Stimulated activated CD8-positive, alpha-beta memory T cell treated with anti-CD3 and anti-CD28 coated beads, Interleukin-12 subunit alpha, Interleukin-12 subunit beta, amount 100 ng/mL, for 24 hours (primary cell): ENCODE measurements around the gene PLK4.
"Not testable (repeated sequence)": the region's sequence is repeated elsewhere in the genome, so short reads cannot be mapped to it uniquely, and the experiment has no call there.

Experiments used
- DNase-seq: peaks from one replicate; pipeline ENCODE4 v3.0.0-alpha.2; 2020; ENCODE audit errors: extremely low read depth

PLK4 gene

DNA sequence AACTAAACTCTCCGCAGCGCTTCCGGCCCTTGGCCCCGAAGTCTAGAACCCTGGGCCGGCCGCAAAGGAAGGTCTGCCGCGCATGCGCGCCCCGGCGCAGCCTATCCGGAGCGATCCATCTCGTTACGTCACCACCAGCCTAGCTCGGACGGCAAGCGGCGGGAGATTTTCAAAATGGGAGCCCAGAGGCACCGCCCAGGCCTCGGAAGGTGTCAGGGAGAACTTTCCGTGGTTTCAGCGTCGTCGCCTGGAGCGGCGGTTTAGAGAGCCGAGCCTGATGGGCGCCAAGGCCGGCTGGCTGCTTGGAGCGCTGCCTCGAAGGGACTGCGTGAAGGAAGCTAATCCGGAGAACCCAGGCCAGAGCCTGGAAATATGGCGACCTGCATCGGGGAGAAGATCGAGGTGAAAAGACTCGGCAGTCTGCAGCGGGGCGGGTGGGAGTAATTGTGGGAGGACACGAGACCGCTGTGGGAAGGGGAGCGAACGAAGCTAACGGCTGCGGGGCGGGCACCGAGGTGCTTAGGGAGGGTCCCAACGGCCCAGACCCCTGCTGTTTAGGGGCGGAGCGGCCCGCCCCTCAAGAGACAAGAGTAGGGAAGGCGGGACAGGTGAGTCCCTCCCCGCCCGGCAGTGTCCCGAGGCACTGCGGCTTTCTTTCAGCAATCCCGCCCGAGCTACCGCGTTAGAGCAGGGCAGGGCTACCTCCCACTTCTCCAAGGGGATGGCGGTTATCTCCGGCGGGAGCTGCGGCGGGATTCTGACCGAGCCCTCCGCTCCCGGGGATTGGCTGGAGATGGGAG is at the start of gene PLK4:
Gene PLK4, plus strand, starts transcription at position 131 of the 800 bp plus-strand sequence. Its CDS starts 242 bp downstream, at position 373.
- DNase-seq, result peak; percentile 87

DNA sequence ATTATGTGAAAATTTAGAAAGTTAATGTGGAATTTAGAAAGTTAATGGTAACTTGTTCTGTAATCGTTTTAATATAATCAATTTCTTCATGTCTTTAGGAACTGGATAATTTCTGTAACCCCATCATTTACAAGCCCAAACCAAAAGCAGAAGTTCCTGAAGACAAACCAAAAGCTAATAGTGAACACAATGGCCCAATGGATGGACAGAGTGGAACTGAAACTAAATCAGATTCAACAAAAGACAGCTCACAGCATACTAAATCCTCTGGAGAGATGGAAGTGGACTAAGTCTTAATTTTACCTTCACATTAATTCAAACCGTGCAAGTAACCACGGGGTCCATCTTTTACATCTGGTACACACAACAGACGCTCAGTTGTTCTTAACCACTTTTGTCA is 48.1 kb upstream of the PLK4 start:
- no peak for DNase-seq

DNA sequence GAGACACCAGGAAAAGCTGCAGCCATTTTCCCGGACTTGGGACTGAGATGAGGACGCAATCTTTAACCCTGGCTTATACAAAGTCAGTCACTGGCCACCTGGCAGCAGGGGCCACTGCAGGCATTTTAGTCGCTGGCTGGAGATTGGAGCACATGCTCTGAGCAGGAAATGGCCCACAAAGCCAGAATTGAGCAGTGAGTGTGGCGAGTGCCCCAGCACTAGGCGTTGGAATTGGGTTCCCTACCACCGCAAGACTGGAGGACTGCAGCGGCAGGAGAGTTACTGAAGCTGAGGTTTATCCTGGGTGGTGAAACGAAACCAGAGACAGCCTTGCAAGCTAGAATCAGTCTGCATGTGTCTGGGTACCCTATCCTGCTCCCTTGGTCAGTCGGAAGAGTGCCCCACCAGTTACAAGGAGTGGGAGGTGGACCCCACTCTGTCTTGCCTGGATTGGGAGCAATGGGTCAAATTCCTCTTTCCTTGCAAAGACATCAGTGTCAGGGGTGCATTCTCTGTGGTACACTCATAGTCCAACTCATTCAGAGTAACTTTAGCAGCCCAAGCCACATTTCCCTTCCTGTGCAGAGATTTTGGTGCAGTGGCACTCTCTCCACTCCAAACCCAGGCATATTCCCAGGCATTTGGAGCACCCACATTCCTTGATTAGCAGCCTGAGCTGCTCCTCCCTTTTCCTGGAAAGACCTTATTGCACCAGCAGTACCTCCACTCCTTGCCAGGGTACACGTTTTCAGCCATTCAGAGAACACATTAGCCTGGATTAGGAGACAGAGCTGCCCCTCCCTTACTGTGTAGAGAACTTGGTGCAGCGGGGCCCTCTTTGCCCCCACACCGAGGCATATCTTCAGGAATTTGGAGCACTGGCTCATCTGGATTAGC is 36.7 kb upstream of the PLK4 start:
- no peak for DNase-seq

DNA sequence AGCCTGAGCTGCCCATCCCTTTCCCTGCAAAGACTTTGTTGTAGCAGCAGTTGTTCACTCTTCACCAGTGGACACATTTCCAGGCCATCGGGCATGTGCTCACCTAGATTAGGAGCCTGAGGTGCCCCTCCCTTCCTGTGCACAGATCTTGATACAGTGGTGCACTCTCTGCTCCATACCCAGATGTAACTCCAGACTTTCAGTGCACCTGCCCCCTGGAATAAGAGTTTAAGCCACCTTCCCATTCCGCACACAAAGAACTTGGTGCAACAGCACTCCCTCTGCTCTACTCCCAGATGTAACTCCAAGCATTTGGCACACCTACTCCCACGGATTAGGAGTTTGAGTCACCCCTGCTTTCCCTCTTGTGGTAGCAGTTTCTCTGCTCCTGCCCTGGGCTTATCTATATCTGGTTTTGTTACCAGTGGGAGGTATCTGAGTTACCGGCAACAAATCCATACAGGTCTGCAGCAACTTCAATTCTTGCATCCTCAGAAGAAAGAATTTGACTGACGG is 36.0 kb upstream of the PLK4 start:
- no peak for DNase-seq

DNA sequence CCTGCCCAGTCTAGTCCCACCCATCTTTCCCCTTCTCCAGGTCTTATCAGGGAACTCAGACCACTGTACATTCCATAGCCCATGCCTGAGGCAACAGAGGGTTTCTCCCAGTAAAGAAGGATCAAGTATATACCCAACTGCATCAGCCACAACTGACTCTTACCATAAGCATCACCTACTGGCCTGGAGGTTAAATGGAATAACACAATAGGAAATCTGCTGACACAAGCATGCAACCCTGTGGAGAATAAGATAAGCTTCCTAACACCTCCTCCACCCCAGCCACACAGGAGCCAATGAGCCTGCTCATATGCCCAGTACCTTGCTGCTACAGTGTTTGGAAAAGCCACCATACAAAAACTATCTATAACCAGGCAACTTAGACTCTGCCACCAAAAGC is 34.6 kb upstream of the PLK4 start:
- no peak for DNase-seq

DNA sequence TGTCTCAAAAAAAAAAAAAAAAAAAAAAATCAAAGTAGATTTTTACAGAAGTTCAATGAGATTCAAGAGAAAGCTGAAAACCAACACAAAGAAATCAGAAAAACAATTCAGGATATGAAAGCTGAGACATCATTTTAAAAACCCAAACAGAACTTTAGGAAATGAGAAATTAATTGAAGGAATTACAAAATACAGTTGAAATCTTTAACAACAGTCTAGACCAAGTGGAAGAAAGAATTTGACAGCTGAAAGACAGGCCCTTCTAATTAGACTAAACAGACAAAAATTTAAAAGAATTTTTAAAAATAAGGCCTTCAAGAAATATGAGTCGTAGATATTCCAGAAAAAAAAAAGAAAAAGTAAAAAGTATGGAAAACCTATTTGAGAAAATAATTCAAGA is 33.9 kb upstream of the PLK4 start:
- no peak for DNase-seq

DNA sequence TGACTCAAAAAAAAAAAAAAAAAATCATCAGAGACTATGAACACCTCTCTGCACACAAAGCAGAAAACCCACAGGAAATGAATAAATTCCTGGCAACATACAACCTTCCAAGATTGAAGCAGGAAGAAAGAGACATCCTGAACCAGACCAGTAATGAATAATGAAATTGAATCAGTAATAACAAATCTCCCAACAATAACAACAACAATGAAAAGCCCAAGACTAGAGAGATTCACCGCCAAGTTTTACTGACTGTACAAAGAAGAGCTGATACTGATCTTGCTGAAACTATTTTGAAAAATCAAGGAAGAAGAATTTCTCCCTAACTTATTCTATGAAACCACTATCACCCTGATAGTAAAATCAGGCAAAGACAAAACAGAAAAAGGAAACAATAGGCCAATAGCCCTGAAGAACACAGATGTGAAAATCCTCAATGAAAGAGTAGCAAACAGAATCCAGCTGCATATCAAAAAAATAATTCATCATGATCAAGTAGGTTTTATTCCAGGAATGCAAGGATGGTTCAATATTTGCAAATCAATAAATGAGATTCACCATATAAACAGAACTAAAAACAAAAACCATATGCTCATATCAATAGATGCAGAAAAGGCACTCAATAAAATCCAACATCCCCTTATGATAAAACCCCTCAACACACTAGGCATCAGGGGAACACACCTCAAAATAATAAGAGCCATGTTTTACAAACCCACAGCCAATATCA is 31.0 kb upstream of the PLK4 start:
- DNase-seq, result no peak

DNA sequence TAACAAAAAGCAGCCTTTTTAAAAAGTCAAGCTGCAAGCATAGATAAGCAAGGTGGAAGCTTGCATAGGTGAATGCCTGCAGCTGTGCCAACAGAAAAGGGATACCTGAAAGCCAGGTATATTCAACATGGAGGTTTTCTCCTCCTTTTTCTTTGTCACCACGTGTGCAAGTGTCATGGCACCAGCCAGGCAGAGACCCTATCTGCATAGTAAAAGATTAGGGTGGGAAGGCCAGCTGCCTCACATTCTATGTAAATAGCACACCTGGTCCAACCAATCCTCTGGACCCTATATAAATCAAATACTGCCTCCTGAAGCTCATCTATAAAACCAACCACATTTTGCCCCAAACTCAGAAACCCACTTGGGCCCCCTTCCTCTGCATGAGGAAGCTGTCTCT is 28.0 kb upstream of the PLK4 start:
- DNase-seq, result no peak

DNA sequence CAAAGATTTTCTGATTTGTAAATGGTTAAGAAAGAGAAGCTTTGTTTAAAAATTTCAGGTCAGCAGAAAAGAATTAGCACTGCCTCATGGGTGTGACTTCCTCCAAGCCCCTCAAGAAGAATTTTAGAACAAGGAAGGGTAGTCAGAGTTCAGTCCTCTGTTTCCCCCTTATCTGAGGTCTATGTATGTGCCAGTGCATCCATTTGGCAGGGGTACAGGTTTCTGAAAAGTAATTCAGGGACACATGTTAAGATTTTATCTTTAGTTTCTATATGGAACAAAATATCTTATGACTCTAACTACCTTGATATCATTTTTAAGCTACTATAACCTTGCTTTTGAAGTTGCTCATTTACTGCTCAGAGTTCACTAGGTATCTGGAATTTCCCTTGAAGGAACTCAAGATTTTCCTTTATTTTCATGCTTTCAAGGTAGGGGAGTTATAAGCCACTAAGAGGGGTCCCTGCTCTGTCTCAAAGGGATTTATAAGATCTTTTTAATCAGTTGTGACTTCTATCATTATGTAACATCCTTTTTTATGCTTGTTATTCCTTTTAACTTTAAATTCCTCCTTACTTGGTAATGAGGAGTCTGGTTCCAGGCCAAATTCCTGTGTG is 24.4 kb upstream of the PLK4 start:
- DNase-seq, result no peak

DNA sequence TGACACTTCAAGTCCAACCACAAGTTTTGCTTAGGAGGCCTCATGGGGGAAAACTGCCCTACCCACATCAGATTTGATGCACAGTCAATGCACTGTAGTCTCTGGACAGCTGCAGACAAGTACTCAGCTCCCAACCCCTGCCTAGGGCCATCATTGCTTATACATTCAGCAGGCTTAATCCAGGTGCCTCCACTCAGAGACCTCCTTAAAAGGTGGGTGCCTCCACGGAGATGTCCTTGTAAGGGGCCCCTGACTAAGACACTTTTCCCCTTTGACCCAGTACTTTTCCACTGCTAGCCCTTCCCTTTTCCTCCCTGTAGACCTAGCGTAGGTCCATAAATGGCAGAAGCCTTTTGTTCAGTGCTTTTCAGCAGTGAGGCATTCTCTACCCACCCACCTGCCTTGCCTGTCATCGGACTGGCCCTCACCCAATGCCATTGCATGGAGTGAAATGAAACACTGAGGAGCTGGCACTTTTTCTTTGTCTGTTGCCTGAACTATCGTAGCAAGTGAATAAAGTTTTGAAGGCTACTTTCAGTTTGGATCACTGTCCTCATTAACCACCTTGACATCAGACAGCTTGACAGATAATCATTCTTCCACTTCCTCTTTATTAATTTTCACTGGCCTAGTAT is 23.8 kb upstream of the PLK4 start:
- DNase-seq, result no peak

DNA sequence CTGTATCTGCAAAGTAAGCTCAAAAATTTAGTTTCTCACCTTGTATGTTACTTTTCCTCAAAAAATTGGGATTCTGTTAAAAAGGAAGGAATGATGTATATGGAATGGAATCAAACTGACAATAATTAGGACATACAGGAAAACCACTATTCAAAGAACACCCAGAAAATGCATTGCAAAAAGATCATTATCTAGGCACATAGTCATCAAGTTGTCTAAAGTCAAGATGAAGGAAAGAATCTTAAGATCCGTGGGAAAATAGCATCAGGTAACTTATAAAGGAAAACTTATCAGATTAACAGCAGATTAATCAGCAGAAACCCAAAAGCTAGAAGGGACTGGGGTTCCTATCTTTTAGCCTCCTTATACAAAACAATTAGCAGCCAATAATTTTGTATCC is 23.1 kb upstream of the PLK4 start:
- DNase-seq, result no peak

DNA sequence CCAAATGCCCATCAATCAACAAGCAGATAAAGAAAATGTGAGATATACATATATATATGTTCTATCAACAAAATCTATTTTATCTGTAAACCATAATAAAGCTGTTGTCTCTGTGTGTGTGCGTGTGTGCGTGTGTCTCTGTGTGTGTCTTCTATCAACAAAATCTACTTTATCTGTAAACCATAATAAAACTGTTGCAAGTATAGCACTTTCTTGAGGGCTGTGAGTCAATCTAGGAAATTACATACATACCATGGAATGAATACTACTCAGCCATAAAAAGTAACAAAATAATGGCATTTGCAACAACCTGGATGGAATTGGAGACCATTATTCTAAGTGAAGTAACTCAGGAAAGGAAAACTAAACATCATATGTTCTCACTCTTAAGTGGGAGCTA is 12.5 kb upstream of the PLK4 start:
- no peak for DNase-seq

DNA sequence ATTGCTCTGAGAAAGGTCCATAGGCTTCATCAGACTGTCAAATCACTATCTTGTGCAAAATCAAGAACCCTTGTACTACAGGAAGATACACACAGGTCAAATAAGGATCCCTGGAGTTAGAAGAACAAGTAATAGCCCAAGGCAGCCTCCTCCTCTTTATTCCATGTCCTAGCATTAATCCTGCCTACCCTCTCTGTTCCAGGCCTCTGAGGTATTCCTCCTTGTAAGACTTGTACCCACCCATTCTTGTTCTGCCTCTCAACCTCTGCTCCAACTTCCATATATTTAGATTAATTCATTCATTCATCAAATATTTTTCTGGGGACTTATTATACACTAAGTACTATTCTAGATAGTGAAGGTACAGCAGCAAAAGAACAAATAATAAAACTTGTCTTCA is 10.4 kb upstream of the PLK4 start:
- DNase-seq, result no peak

DNA sequence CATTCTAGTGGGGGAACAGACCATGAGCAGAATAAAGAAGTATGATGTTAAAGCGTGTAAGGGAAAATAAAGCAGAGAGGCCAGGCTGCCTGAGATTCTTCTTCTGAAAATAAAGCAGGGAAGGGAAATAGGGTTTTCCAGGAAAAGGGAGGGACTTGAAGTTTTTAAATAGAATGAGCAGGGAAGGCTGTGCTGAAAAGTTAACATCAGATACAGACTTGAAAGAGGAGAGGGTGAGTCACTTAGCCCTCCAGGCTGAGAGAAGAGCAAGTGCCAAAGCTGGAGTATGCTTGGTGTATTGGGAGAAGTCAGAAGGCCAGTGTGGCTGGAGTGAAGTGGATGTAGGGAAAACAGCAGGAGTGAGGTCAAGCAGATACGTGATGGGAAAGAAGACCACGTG is 10.0 kb upstream of the PLK4 start:
- no peak for DNase-seq

DNA sequence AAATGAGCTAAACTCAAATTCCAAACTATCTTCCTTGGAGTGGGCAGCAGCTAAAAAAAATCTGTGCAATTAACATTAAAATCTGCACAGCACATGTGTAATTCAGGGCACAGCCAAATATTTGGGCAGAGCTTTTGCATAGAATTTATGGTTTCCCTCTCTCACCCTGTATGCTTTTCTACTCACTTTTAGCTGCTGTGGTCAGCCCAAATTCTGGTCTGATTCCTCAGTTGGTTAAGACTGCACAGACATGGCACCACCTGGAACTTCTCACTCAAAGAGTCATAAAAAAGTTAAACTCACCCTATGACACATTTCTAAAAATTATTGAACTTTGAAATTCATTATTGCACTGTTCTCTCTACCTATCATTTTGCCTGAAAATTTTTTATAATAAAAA is 4.9 kb upstream of the PLK4 start:
- no peak for DNase-seq

DNA sequence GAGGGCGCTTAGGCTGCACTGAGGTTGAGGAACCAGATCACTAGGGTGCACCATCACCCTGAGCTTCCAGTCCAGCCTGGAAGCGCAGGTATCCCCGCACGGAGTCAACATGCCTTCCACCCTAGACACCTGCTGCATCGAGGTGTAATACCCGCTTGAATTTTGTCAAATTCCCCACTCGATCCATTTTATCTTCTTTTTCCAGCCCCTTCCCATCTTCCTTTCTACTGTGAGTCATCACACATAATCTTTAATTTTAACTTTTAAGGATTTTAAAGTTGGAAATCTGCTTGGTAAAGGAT is 821 bp downstream of the PLK4 start:
- no peak for DNase-seq

DNA sequence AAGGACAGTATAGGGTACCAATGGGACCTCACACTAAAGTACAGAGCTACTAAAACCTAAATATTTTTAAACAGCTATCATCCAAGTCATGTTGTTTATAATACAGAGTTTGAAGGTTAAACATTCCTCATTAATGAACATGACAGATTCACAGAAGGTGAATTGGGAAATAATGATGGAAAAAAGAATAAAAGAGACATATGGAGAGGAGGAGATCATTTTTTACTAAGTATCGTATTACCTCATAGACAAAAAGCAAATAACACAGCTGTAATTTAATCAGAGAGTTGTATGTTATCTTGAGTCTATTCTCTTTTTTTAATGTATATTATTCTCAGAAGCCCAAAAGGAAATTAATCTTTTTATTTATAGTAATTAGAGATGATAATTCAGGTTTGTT is 7.9 kb downstream of the PLK4 start:
- DNase-seq, result no peak

DNA sequence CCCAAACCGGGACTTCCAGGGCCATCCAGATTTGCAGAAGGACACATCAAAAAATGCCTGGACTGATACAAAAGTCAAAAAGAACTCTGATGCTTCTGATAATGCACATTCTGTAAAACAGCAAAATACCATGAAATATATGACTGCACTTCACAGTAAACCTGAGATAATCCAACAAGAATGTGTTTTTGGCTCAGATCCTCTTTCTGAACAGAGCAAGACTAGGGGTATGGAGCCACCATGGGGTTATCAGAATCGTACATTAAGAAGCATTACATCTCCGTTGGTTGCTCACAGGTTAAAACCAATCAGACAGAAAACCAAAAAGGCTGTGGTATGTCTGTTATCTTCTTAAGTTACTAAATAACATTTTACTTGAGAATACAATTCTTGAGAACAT is 9.2 kb downstream of the PLK4 start:
- DNase-seq, result no peak

DNA sequence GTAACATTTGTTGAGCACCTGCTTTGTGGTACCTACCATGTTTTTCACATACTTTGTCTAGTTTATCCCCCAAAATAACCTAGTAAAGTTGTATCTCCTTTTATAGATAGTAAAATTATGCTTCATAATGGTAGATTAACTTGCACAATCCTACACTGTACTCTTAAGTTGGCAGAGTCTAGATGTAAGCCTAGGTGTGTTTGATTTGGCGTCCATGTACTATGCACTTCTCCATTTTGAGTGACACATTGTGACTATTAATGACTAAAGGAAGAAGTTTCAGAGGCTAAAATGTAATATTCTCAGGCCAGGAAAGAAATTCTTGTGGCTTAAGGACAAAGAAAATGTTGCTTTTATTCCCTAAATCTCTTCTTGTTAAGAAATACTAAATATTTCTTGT is 15.4 kb downstream of the PLK4 start:
- DNase-seq, result no peak

DNA sequence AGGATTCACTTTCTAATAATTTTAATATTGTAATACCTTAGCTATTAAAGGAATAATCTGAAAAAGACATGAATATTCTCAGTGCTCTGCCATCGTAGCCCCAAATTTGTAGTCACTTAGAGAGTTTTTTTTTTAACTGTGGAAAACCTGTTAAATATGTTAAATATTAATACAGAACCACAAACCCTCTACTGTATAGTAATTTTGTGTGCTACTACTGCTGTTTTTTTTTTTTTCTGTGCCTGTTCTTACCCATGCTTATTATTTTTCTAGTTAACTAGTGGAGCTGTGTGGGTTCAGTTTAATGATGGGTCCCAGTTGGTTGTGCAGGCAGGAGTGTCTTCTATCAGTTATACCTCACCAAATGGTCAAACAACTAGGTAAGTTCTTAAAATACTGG is 15.8 kb downstream of the PLK4 start:
- DNase-seq, result no peak

DNA sequence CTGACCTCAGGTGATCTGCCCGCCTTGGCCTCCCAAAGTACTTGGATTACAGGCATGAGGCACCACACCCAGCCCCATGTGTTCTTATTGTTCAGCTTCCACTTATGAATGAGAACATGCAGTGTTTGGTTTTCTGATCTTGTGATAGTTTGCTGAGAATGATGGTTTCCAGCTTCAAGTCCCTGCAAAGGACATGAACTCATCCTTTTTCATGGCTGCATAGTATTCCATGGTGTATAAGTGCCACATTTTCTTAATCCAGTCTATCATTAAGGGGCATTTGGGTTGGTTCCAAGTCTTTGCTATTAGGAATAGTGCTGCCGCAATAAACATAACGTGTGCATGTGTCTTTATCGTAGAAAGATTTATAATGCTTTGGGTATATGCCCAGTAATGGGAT is 19.0 kb downstream of the PLK4 start:
- not testable (repeated sequence) for DNase-seq

DNA sequence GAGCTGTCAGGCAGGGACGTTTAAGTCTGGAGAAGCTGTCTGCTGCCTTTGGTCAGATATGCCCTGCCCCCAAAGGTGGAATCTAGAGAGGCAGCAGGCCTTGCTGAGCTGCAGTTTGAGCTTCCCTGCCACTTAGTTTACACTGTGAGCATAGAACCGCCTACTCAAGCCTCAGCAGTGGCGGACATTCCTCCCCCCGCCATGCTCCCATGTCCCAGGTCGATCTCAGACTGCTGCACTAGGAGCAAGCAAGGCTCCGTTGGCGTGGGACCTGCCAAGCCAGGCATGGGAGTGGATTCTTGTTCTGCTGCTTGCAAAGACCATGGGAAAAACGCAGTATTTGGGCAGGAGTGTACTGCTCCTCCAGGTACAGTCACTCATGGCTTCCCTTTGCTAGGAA is 24.3 kb downstream of the PLK4 start:
- DNase-seq, result no peak
